Activated T-helper 1 cell treated with anti-CD3 and anti-CD28 coated beads, Interleukin-12 subunit alpha, Interleukin-12 subunit beta, Interleukin-2, Interleukin-4 antibody, amounts not matched to agents 30 ng/mL and 10 ng/mL and 1 ng/mL, durations not matched to agents 14 hours and 24 hours and 36 hours (primary cell): ENCODE measurements around the gene ACHE. TPM values are rescaled to one million over a fixed set of nuclear protein-coding genes. Genes with fewer than 3 reads are reported as not detected.
A peak's percentile ranks its signal among the peaks of the same experiment; 100 is the strongest.

Experiments used
- DNase-seq: peaks from one replicate; pipeline ENCODE4 v3.0.0; 2021; ENCODE audit warnings: low spot score
- H3K27ac Mint-ChIP-seq: one replicate; pipeline ENCODE4 v1.8.0; 2021; ENCODE audit warnings: mild to moderate bottlenecking, mixed read lengths
- H3K27me3 Mint-ChIP-seq: one replicate; pipeline ENCODE4 v1.8.0; 2022; ENCODE audit warnings: mild to moderate bottlenecking, moderate library complexity, mixed read lengths; ENCODE audit not compliant: insufficient read depth
- H3K36me3 Mint-ChIP-seq: one replicate; pipeline ENCODE4 v1.8.0; 2021; ENCODE audit warnings: low read depth, mixed read lengths
- H3K4me1 Mint-ChIP-seq: one replicate; pipeline ENCODE4 v1.8.0; 2021; ENCODE audit warnings: low read depth, mixed read lengths
- H3K4me3 Mint-ChIP-seq: one replicate; pipeline ENCODE4 v1.8.0; 2021; ENCODE audit warnings: mild to moderate bottlenecking, moderate library complexity, mixed read lengths
- H3K9me3 Mint-ChIP-seq: one replicate; pipeline ENCODE4 v1.8.0; 2021; ENCODE audit warnings: mixed read lengths
- intact Hi-C: fragments of 100-400 bp; cut with micrococcal nuclease; formaldehyde crosslinking; loops from one replicate; pipeline ENCODE4 v1.15.1; 2024
- total RNA-seq: library from RNA; stranded (reverse); gene quantifications from 2 replicates; pipeline ENCODE4 v1.2.3, GENCODE V29; 2022

ACHE gene
- total RNA-seq, 1 donor from 2014 or later = 0.21 TPM

- H3K9me3 Mint-ChIP-seq = no peaks in the 10 kb centered on the region
- peaks cover 47% of the 10 kb centered on the region for H3K4me1 Mint-ChIP-seq
- peaks cover 61% of the 10 kb centered on the region for H3K36me3 Mint-ChIP-seq
- H3K27me3 Mint-ChIP-seq = peaks cover 9% of the 10 kb centered on the region
- H3K27ac Mint-ChIP-seq = peak overlapping the region; percentile 91
- H3K4me3 Mint-ChIP-seq = peak overlapping the region; percentile 84
- intact Hi-C loops = no loop called here
- DNase-seq = no peak
Measured at GRCh38 chr7:100886936-100887515, 8.7 kb downstream of the ACHE start.

- Mint-ChIP-seq H3K27ac (peak overlapping the region; percentile 91), H3K4me3 (peak overlapping the region; percentile 26), H3K4me1 (peaks cover 44% of the 10 kb centered on the region), H3K36me3 (peaks cover 67% of the 10 kb centered on the region), H3K9me3 (no peaks in the 10 kb centered on the region), H3K27me3 (peaks cover 2% of the 10 kb centered on the region)
- intact Hi-C loops = no loop called here
- no peak for DNase-seq
Measured at GRCh38 chr7:100886142-100886935, 9.3 kb downstream of the ACHE start.

- no peaks in the 10 kb centered on the region for H3K9me3 Mint-ChIP-seq
- DNase-seq = no peak
Measured at GRCh38 chr7:100885440-100886141, 10.1 kb downstream of the ACHE start.

GRCh38 chr7:100884736-100885439 lies 10.8 kb downstream of the ACHE start:
- Mint-ChIP-seq H3K9me3 (no peaks in the 10 kb centered on the region), H3K27me3 (no peaks in the 10 kb centered on the region), H3K27ac (peak overlapping the region; percentile 12), H3K36me3 (peaks cover 78% of the 10 kb centered on the region), H3K4me3 (peak overlapping the region; percentile 21), H3K4me1 (peaks cover 38% of the 10 kb centered on the region)
- DNase-seq = no peak
- intact Hi-C loops = no loop called here

More at GRCh38 chr7:100885440-100886141, 10.1 kb downstream of the ACHE start:
- intact Hi-C loops = no loop called here
- Mint-ChIP-seq H3K4me1 (peaks cover 41% of the 10 kb centered on the region), H3K27ac (peak overlapping the region; percentile 91), H3K4me3 (peak overlapping the region; percentile 3), H3K27me3 (no peaks in the 10 kb centered on the region), H3K36me3 (peaks cover 73% of the 10 kb centered on the region)

GRCh38 chr7:100882785-100883526 lies 12.7 kb downstream of the ACHE start:
- intact Hi-C loops = no loop called here
- Mint-ChIP-seq H3K4me1 (peaks cover 44% of the 10 kb centered on the region), H3K27me3 (no peaks in the 10 kb centered on the region), H3K36me3 (peaks cover 80% of the 10 kb centered on the region), H3K9me3 (no peaks in the 10 kb centered on the region), H3K4me3 (no peak overlapping the region), H3K27ac (peak overlapping the region; percentile 36)
- DNase-seq = no peak

- peaks cover 36% of the 10 kb centered on the region for H3K4me1 Mint-ChIP-seq
- DNase-seq = no peak
Measured at GRCh38 chr7:100882201-100882600, 13.5 kb downstream of the ACHE start.

GRCh38 chr7:100881136-100881535 lies 14.6 kb downstream of the ACHE start:
- intact Hi-C loops = no loop called here
- Mint-ChIP-seq H3K27me3 (no peaks in the 10 kb centered on the region), H3K27ac (no peak overlapping the region), H3K4me1 (peaks cover 35% of the 10 kb centered on the region), H3K36me3 (peaks cover 74% of the 10 kb centered on the region), H3K4me3 (no peak overlapping the region), H3K9me3 (no peaks in the 10 kb centered on the region)
- DNase-seq = no peak

More at GRCh38 chr7:100882201-100882600, 13.5 kb downstream of the ACHE start:
- peaks cover 78% of the 10 kb centered on the region for H3K36me3 Mint-ChIP-seq
- intact Hi-C loops = no loop called here
- no peak overlapping the region for H3K4me3 Mint-ChIP-seq
- no peaks in the 10 kb centered on the region for H3K27me3 Mint-ChIP-seq
- no peak overlapping the region for H3K27ac Mint-ChIP-seq
- H3K9me3 Mint-ChIP-seq = no peaks in the 10 kb centered on the region

- Mint-ChIP-seq H3K9me3 (no peaks in the 10 kb centered on the region), H3K27ac (no peak overlapping the region), H3K36me3 (peaks cover 72% of the 10 kb centered on the region), H3K4me3 (no peak overlapping the region), H3K4me1 (peaks cover 33% of the 10 kb centered on the region), H3K27me3 (no peaks in the 10 kb centered on the region)
- intact Hi-C loops = no loop called here
- no peak for DNase-seq
Measured at GRCh38 chr7:100880645-100881044, 15.0 kb downstream of the ACHE start.

- no peaks in the 10 kb centered on the region for H3K27me3 Mint-ChIP-seq
- no peak overlapping the region for H3K27ac Mint-ChIP-seq
- peaks cover 70% of the 10 kb centered on the region for H3K36me3 Mint-ChIP-seq
- H3K9me3 Mint-ChIP-seq = no peaks in the 10 kb centered on the region
- H3K4me3 Mint-ChIP-seq = no peak overlapping the region
- H3K4me1 Mint-ChIP-seq = peaks cover 38% of the 10 kb centered on the region
- DNase-seq = no peak
- intact Hi-C loops = no loop called here
Measured at GRCh38 chr7:100879685-100880261, 15.9 kb downstream of the ACHE start.

- H3K27me3 Mint-ChIP-seq = no peaks in the 10 kb centered on the region
- peaks cover 71% of the 10 kb centered on the region for H3K36me3 Mint-ChIP-seq
- DNase-seq = no peak
- H3K4me3 Mint-ChIP-seq = peak overlapping the region; percentile 4
- intact Hi-C loops = no loop called here
- peaks cover 49% of the 10 kb centered on the region for H3K4me1 Mint-ChIP-seq
- no peak overlapping the region for H3K27ac Mint-ChIP-seq
- no peaks in the 10 kb centered on the region for H3K9me3 Mint-ChIP-seq
Measured at GRCh38 chr7:100878685-100879084, 17.0 kb downstream of the ACHE start.

- Mint-ChIP-seq H3K9me3 (no peaks in the 10 kb centered on the region), H3K27me3 (no peaks in the 10 kb centered on the region), H3K36me3 (peaks cover 71% of the 10 kb centered on the region), H3K4me1 (peaks cover 46% of the 10 kb centered on the region), H3K4me3 (peak overlapping the region; percentile 4), H3K27ac (peak overlapping the region; percentile 35)
- intact Hi-C loops = no loop called here
- DNase-seq = no peak
Measured at GRCh38 chr7:100878013-100878412, 17.7 kb downstream of the ACHE start.

- peaks cover 44% of the 10 kb centered on the region for H3K4me1 Mint-ChIP-seq
- H3K4me3 Mint-ChIP-seq = peak overlapping the region; percentile 98
- peak; percentile 30 for DNase-seq
- H3K27me3 Mint-ChIP-seq = no peaks in the 10 kb centered on the region
- peaks cover 65% of the 10 kb centered on the region for H3K36me3 Mint-ChIP-seq
- intact Hi-C loops = loop anchor here (1.0 to 2.0 kb wide), 8 partner anchors 8 to 446 kb away; partner anchors contain the start of genes FBXO24, GNB2, LRCH4 and MEPCE
- no peaks in the 10 kb centered on the region for H3K9me3 Mint-ChIP-seq
- H3K27ac Mint-ChIP-seq = peak overlapping the region; percentile 97
Measured at GRCh38 chr7:100875356-100875751, 20.3 kb downstream of the ACHE start.
